ENCODE measurements around the gene ACVR1B. TPM values are rescaled to one million over a fixed set of nuclear protein-coding genes. Genes with fewer than 3 reads are reported as not detected.

ACVR1B gene
- total RNA-seq, 1 donor from 2014 or later: 49.8 TPM

GRCh38 chr12:52004042-52004648 is 52.6 kb downstream of the ACVR1B start:
- peak; percentile 58 for DNase-seq (ENCODE audit: low spot score)

- DNase-seq (ENCODE audit: low spot score): no peak
These were observed 53.9 kb downstream of the ACVR1B start for GRCh38 chr12:52005218-52005902.

- DNase-seq (ENCODE audit: low spot score): peak; percentile 61
These were observed 54.6 kb downstream of the ACVR1B start for GRCh38 chr12:52005903-52006703.

- DNase-seq (ENCODE audit: low spot score): peak; percentile 63
These were observed 55.2 kb downstream of the ACVR1B start, which contains the start of gene TAMALIN for GRCh38 chr12:52006726-52007157. Gene TAMALIN (plus strand): TSS chr12:52006946. CDS start chr12:52007020, 74 bp downstream.

- peak; percentile 38 for DNase-seq (ENCODE audit: low spot score)
These were observed 55.8 kb downstream of the ACVR1B start for GRCh38 chr12:52007158-52007921.

- DNase-seq (ENCODE audit: low spot score): no peak
These were observed 56.5 kb downstream of the ACVR1B start for GRCh38 chr12:52007982-52008510.

- DNase-seq (ENCODE audit: low spot score): no peak
These were observed 57.7 kb downstream of the ACVR1B start for GRCh38 chr12:52009081-52009751.

- DNase-seq (ENCODE audit: low spot score): peak; percentile 70
These were observed 58.7 kb downstream of the ACVR1B start for GRCh38 chr12:52010152-52010622.

- no peak for DNase-seq (ENCODE audit: low spot score)
These were observed 59.4 kb downstream of the ACVR1B start for GRCh38 chr12:52010692-52011601.

GRCh38 chr12:52011602-52012214 is 60.2 kb downstream of the ACVR1B start:
- DNase-seq (ENCODE audit: low spot score): no peak

GRCh38 chr12:52013626-52014310 is 62.3 kb downstream of the ACVR1B start:
- no peak for DNase-seq (ENCODE audit: low spot score)

GRCh38 chr12:52014567-52015530 is 63.4 kb downstream of the ACVR1B start:
- no peak for DNase-seq (ENCODE audit: low spot score)

- DNase-seq (ENCODE audit: low spot score): no peak
These were observed 64.1 kb downstream of the ACVR1B start for GRCh38 chr12:52015532-52016041.

- DNase-seq (ENCODE audit: low spot score): no peak
These were observed 67.1 kb downstream of the ACVR1B start for GRCh38 chr12:52018433-52019112.

- no peak for DNase-seq (ENCODE audit: low spot score)
These were observed 67.7 kb downstream of the ACVR1B start for GRCh38 chr12:52019113-52019770.

Measured in mucosa of gallbladder (tissue), 1 donor.